BJ (cell line): ENCODE results near the gene IMMP1L. TPM values are rescaled to one million over a fixed set of nuclear protein-coding genes. Genes with fewer than 3 reads are reported as not detected.
"Not testable (repeated sequence)": the region's sequence is repeated elsewhere in the genome, so short reads cannot be mapped to it uniquely, and the experiment has no call there.

ENCODE experiments used
- CTCF ChIA-PET: fragments of 350-600 bp; formaldehyde crosslinking; extraction: SDS; loops from one replicate; lab custom pipeline; 2021; ENCODE audit warnings: antibody characterized with exemption, inconsistent platforms; lab: Yijun Ruan, JAX
- POLR2A ChIA-PET: fragments of 300-600 bp; sonication (Branson Sonifier 250); formaldehyde crosslinking; extraction: SDS; loops from one replicate; lab custom pipeline; 2021; ENCODE audit warnings: antibody characterized with exemption; lab: Charles Lee
- DNase-seq: peaks from one replicate; pipeline ENCODE4 v3.0.0-alpha.2; 2011; ENCODE audit warnings: low read depth
- H3K27me3 ChIP-seq: 2 replicates; pipeline ENCODE4 v1.6.0; 2011; ENCODE audit warnings: low read length; ENCODE audit not compliant: control insufficient read depth, insufficient read depth
- H3K36me3 ChIP-seq: 2 replicates; pipeline ENCODE4 v1.5.1; 2011; ENCODE audit warnings: low read length; ENCODE audit not compliant: control insufficient read depth, insufficient read depth
- H3K4me3 ChIP-seq: 2 replicates; pipeline ENCODE4 v1.5.1; 2011; ENCODE audit warnings: low read depth, mild to moderate bottlenecking, control low read depth, low read length
- CTCF ChIP-seq: IDR thresholded peaks from 2 replicates; pipeline ENCODE4 v1.5.1; 2011; ENCODE audit warnings: low read depth, mild to moderate bottlenecking, control low read depth, inconsistent platforms, low read length, moderate library complexity; ENCODE audit not compliant: insufficient read depth
- polyA plus RNA-seq: library from polyadenylated mRNA; depleted of rRNA; stranded (reverse); fragments of >200 nt; gene quantifications from 2 replicates; pipeline ENCODE4 v1.2.3, GENCODE V29; 2011

Gene IMMP1L
- polyA plus RNA-seq, 1 experiment = 8.0 TPM

- ChIA-PET CTCF (no interaction called here), POLR2A (no interaction called here)
- Histone ChIP-seq H3K4me3 (peak overlapping the region; percentile 59), H3K36me3 (no peaks in the 10 kb centered on the region), H3K27me3 (no peaks in the 10 kb centered on the region)
- DNase-seq = no peak
- TF ChIP-seq CTCF = no peak
Measured at GRCh38 chr11:31509051-31509428, 382 bp downstream of the IMMP1L start.

GRCh38 chr11:31500560-31500959, 8.9 kb downstream of the IMMP1L start:
- CTCF ChIA-PET = interaction anchor here (0.6 to 0.9 kb wide), 2 partner anchors 13 to 17 kb away, joined by 3 read pairs; no protein-coding TSS in a partner anchor
- DNase-seq = no peak
- Histone ChIP-seq H3K27me3 (no peaks in the 10 kb centered on the region), H3K4me3 (no peak overlapping the region), H3K36me3 (no peaks in the 10 kb centered on the region)
- POLR2A ChIA-PET = no interaction called here
- TF ChIP-seq CTCF = no peak

GRCh38 chr11:31499576-31500178, 9.7 kb downstream of the IMMP1L start:
- Histone ChIP-seq H3K27me3 (no peaks in the 10 kb centered on the region), H3K4me3 (no peak overlapping the region), H3K36me3 (no peaks in the 10 kb centered on the region)
- POLR2A ChIA-PET = no interaction called here
- CTCF ChIA-PET = interaction anchor here (0.7 kb wide), 1 partner anchor 8 kb away, joined by 5 read pairs; no protein-coding TSS in a partner anchor
- DNase-seq = no peak
- no peak for TF ChIP-seq CTCF

- H3K36me3 ChIP-seq = not testable (repeated sequence)
Measured at GRCh38 chr11:31493762-31494161, 15.7 kb downstream of the IMMP1L start.

GRCh38 chr11:31493235-31493634, 16.2 kb downstream of the IMMP1L start:
- Histone ChIP-seq H3K27me3 (no peaks in the 10 kb centered on the region), H3K36me3 (no peaks in the 10 kb centered on the region), H3K4me3 (no peak overlapping the region)
- no peak for TF ChIP-seq CTCF
- DNase-seq = no peak
- ChIA-PET POLR2A (no interaction called here), CTCF (no interaction called here)

More at GRCh38 chr11:31493762-31494161, 15.7 kb downstream of the IMMP1L start:
- CTCF ChIA-PET = interaction anchor here (0.6 kb wide), 1 partner anchor 463 kb away, joined by 4 read pairs; no protein-coding TSS in a partner anchor
- DNase-seq, H3K27me3 ChIP-seq, POLR2A ChIA-PET, H3K4me3 ChIP-seq: not testable (repeated sequence)
